AG04449 (cell line): ENCODE measurements around the gene TMEM239.

Source experiments
- CTCF ChIA-PET: fragments of 350-600 bp; formaldehyde crosslinking; extraction: SDS; loops from one replicate; lab custom pipeline; 2021; ENCODE audit warnings: antibody characterized with exemption; lab: Yijun Ruan, JAX
- POLR2A ChIA-PET: fragments of 400-600, 350-600 bp; formaldehyde crosslinking; extraction: SDS; loops from one replicate; lab custom pipeline; 2020; ENCODE audit warnings: antibody characterized with exemption, inconsistent platforms; lab: Yijun Ruan, JAX
- DNase-seq: peaks from one replicate; pipeline ENCODE4 v3.0.0-alpha.2; 2010; ENCODE audit warnings: low read depth, low spot score
- H3K4me3 ChIP-seq: 2 replicates; pipeline ENCODE4 v1.5.1; 2011; ENCODE audit warnings: low read depth, mild to moderate bottlenecking, control low read depth, low read length
- CTCF ChIP-seq: IDR thresholded peaks from one replicate; pipeline ENCODE4 v1.5.1; 2011; ENCODE audit warnings: mild to moderate bottlenecking, moderate library complexity, low read length, control low read depth, inconsistent platforms; ENCODE audit not compliant: insufficient read depth; ENCODE audit errors: missing control alignments

The TMEM239 gene

GRCh38 chr20:2866236-2866635 lies 50.1 kb downstream of the TMEM239 start:
- no peak for DNase-seq
- CTCF ChIA-PET: interaction anchor here (1.8 kb wide), 1 partner anchor 135 kb away, joined by 4 read pairs; no protein-coding TSS in a partner anchor
- no peak for TF ChIP-seq CTCF
- no peak overlapping the region for H3K4me3 ChIP-seq
- POLR2A ChIA-PET: no interaction called here

- DNase-seq: no peak
- TF ChIP-seq CTCF: no peak
- CTCF ChIA-PET: interaction anchor here (0.8 to 1.2 kb wide), 2 partner anchors 8 to 15 kb away, joined by 4 read pairs; no protein-coding TSS in a partner anchor
Measured at GRCh38 chr20:2867081-2867864, 51.1 kb downstream of the TMEM239 start.

More at GRCh38 chr20:2867081-2867864, 51.1 kb downstream of the TMEM239 start:
- POLR2A ChIA-PET: no interaction called here
- H3K4me3 ChIP-seq: no peak overlapping the region
